ENCODE results near the gene DMBX1.

Gene DMBX1

DNA sequence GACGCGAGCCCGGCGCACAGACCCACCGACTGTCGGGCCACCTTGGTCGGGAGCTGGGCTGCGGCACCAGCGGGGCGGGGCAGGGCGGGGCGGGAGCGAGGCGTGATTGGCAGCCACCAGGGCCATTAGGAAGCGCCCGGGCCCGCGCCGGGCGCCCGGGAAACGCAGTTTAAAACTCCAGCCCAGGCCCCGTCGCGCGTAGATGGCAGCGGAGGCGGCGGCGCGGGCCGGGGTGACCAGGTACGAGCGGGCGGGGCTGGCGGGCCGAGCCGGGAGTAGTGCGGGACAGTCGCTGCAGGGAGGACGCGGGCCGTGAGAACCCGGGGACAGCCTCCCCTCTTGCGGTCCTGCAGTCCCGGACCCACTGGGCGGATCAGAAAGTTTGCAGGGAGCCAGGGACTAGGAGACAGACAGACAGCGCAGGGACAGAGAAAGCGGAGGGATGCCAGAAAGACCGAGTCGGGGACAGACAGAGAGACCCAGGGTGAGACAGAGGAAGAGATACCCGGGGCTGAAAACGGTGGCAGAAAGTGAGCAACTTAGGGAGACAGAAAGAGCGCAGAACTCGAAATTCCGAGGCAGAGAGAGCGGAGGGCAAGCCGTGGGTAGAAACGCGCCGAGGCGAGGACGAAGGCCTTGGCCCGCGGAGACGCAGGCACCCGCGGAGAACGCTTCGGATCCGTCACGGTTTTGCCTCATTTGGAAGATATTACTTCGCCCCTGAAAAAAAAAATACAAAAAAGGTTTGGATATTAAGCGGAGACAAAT, at the start of gene DMBX1:
TSS of gene DMBX1 (plus strand) at position 199 of the 768 bp plus-strand sequence. CDS start 17,175 bp downstream, outside the sequence.
- peak; percentile 15 for DNase-seq (ENCODE audit: low read depth)

DNA sequence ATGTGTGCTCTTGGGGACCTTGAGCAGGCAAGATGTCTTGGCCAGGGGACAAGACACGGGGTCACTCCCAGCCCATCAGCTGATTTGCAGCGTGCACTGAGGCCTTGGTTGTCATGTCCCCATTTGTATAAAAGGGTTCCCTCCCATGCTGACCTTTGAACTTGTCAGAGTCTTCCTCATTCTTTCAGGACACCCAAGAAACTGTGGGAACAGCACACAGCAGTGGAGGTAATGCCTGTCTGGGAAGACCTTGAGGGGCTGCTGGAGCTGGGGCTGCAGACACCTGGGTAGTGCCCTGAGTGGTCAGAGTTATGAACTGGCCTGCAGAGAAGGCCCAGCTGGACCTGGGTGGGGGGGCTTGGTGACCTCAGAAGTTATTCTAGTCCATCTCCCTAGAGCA, 49.2 kb upstream of the DMBX1 start:
- DNase-seq (ENCODE audit: low read depth), result no peak

- peak; percentile 58 for DNase-seq (ENCODE audit: low read depth)
Observed at GRCh38 chr1:46442317-46443161, 47.1 kb upstream of the DMBX1 start.

DNA sequence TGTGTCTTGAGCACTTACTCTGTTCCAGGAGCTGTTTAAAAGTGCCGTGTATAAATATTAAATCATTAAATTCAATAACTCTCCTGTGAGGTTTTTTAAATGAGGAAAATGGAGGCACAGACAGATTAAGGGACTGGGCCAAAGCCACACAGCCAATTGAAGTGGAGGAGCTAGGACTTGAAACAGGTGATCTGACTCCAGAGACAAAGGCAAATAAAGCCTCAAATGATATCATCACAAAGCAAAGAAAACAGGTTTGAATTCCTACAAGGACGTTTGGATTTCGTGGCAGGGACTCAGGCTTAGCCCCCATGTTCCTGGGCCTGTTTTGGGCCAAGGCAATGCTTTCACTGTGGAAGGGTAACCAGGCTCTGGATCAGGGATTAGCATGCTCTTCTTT, 45.2 kb upstream of the DMBX1 start:
- DNase-seq (ENCODE audit: low read depth), result no peak

- DNase-seq (ENCODE audit: low read depth), result no peak
Observed at GRCh38 chr1:46445773-46446256, 43.8 kb upstream of the DMBX1 start.

DNA sequence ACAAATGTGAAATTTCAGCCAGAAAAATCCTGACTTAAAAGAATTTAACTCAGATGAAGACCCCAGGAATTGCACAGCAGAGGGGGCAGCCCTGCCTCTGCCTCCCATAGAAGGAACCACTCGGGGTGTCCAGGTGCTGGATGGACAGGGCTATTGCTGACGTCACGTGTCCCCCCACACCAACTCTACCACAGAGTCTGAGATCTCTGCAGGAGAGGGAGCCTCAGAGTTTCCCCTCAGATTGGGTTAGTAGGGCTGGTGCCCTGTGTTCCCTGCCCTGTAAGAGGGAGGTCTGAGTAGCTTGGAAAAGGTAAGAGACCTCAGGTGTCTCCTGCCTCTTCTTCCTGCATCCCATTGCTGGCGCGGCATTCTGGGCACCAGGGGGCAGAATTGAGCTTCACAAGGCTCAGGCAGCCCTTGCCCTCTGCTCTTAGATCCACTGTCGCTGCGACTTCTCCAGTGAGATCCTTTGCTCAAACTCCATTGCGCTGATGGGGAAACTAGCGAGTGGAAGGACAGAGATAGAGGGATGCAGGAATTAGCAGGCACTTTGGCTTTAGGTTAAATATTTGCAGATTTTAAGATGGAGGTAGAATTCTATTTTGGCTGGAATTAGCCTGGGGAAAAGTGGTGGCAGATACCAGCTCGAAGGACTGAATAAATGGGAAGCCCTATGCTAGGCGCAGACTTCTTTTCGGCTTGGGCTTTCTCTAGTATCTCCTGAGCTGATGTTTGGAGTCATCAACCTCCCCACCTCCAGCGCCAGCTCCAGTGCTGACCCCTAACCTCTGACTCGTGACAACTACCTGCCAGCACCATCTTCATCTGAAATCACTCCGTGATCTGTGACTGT, 42.8 kb upstream of the DMBX1 start:
- peak; percentile 70 for DNase-seq (ENCODE audit: low read depth)

GRCh38 chr1:46447499-46448108, 42.0 kb upstream of the DMBX1 start:
- no peak for DNase-seq (ENCODE audit: low read depth)

DNA sequence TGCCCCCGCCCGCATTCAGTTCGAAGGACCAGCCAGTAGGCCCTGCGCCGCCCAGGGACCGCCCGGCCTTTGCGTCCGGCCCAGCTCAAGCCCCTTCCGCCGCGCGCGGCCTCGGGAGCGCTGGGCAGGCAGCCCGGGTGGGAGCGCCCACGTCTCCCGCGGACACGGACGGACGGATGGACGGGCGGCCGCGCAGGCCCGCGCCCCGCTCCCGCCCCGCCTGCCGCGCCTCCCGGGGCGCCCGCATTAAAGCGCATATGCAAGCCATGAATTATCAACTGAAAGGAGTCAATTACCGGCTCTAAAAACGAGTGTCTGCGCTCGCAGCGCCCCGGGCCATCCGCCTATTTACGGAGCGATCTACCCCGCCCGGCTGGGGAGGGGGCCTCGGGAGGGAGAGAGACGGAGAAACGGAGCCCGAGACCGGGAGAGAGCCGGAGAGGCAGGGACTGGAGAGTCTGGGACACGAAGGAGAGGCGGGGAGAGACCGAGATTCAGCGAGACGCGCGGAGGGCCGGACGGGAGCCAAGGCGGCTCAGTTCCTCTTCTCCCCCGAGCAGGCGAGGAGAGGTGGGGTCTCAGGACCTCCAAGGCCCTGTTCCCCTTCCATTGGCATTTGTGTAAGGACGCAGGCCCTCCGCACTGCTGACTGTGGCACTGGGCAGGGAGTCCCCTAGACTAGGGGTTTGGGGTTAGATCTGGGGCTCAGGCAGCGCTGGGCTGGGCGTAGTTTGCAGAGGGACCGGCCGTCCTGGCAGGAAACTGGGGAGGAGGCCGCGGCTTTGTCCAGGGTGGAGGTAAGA, 41.3 kb upstream of the DMBX1 start:
- no peak for DNase-seq (ENCODE audit: low read depth)

GRCh38 chr1:46449223-46450159, 40.1 kb upstream of the DMBX1 start:
- DNase-seq (ENCODE audit: low read depth), result no peak

- no peak for DNase-seq (ENCODE audit: low read depth)
Observed at GRCh38 chr1:46450160-46450517, 39.5 kb upstream of the DMBX1 start.

GRCh38 chr1:46451948-46452930, 37.4 kb upstream of the DMBX1 start:
- DNase-seq (ENCODE audit: low read depth), result no peak

- no peak for DNase-seq (ENCODE audit: low read depth)
Observed at GRCh38 chr1:46452931-46453325, 36.7 kb upstream of the DMBX1 start.

DNA sequence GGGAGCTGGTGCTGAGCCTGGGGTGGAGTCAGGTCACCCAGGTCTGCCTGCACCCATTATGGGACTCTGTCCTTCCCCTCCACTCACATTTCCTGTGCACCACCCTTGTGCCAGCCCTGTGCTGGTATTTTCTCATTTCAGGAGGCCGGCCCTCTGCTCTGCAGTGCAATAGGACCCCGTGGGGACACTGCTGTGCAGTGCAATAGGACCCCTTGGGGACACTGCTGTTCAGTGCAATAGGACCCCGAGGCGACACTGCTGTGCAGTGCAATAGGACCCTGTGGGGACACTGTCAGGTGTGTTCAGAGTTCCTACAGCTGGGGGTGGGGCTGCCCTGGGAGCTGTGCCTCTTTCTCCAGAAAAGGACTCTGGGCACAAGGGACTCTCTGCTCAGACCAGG, 36.2 kb upstream of the DMBX1 start:
- DNase-seq (ENCODE audit: low read depth), result no peak

GRCh38 chr1:46455951-46456350, 33.7 kb upstream of the DMBX1 start:
- no peak for DNase-seq (ENCODE audit: low read depth)

GRCh38 chr1:46456411-46456963, 33.1 kb upstream of the DMBX1 start:
- no peak for DNase-seq (ENCODE audit: low read depth)

DNA sequence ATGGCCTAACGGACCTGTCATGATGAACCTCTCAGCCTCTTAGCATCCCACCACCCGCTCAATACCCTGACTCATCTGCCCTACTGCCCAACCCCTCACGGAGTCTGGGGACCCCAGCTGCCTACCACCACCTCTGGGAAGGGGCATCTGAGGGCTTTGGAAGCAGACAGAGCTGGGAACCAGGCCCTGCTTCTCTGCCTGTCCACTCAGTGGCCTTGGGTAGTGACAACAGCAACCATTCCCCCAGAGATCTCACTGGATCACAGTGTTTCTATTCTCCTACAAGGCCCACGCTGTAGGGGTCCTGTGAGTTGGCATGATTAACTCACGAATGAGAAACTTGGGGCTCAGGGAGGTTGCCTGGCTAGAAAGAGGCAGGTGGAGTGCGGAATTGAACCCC, 32.5 kb upstream of the DMBX1 start:
- no peak for DNase-seq (ENCODE audit: low read depth)

DNA sequence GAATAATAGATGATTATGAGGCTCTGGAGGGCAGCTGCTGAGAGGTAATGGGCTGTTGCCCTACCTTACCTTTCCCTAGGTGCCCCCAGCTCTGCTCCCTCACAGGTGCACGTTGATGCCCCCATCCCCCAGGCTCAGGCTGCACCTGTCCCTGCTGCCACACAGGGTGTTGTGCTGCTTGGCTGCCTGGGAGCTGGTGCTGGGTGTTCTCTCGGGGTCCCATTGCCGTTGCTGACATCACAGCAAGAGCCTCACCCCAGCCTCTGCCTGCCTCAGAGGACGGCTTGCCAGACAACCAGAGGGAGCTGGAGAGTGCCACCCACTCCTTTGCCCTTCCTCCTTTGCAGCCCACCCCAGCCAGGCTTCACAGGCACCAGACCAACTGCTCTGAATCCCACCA, 31.4 kb upstream of the DMBX1 start:
- no peak for DNase-seq (ENCODE audit: low read depth)

- DNase-seq (ENCODE audit: low read depth), result no peak
Observed at GRCh38 chr1:46458846-46459245, 30.8 kb upstream of the DMBX1 start.

All from activated T-cell treated with anti-CD3 and anti-CD28 coated beads for 24 hours (primary cell).